Measurements from ENCODE around the gene CWC15. TPM values are rescaled to one million over a fixed set of nuclear protein-coding genes. Genes with fewer than 3 reads are reported as not detected.
A peak's percentile ranks its signal among the peaks of the same experiment; 100 is the strongest.
"Not testable (repeated sequence)": the region's sequence is repeated elsewhere in the genome, so short reads cannot be mapped to it uniquely, and the experiment has no call there.

Gene CWC15
- total RNA-seq = 10 to 100 TPM; 84.7 to 91.4 TPM

DNA sequence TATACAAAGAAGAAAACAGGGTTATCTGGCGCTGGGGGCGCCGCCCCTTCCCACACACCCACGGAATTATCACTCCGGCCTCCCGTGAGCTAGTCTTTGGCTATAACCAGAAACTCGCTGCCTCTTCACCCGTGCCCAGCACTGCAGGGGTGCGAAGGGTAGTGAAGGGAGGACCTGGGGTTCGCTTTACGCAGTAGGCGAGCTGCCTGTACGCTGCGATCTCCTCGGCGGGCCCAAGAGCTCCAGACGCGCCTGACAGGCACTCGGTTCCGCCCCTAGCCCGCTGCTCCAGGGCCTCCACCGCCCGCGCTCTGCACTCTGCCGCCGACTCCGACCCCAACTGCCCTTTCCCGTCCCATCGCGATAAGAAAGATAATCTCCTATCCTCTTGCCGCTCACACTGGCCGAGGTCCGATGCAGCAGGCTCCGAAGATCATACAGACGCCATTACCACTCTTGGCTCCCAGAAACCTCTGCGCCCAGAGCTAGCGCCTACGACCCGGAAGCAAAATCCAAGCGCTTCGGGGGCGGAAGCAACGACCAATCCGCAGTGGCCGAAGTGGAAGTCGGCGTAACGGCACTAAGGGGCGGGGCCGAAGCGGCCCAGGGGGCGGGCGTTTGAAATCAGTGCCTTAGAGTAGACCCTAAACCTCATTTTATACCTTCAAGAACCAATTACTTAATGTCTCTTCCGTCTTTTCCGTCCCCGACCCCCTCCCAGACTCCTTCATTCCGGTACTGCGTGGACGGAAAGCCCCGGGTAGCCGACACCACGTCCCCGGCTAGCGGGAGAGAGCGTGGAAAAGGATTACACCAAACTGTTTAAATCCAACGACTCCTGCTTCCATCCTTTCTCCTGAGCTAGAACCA is at the start of gene CWC15, which contains the start of gene KDM4D:
CWC15 (minus strand) TSS at position 458 of the 870 bp plus-strand sequence. CDS start 1,371 bp downstream, outside the sequence.
KDM4D (plus strand) TSS at position 611 of the 870 bp plus-strand sequence. CDS start 23,664 bp downstream, outside the sequence.
- peak within 1 kb of the TSS; percentile 96 for H3K27ac Mint-ChIP-seq
- no peaks in the 10 kb centered on the region for H3K9me3 Mint-ChIP-seq
- H3K27me3 Mint-ChIP-seq = no peaks in the 10 kb centered on the region
- peaks cover 21% of the 10 kb centered on the region for H3K36me3 Mint-ChIP-seq
- DNase-seq = peak; percentile 94
- peak within 1 kb of the TSS; percentile 100 for H3K4me3 Mint-ChIP-seq
- H3K4me1 Mint-ChIP-seq = peaks cover 25% of the 10 kb centered on the region

DNA sequence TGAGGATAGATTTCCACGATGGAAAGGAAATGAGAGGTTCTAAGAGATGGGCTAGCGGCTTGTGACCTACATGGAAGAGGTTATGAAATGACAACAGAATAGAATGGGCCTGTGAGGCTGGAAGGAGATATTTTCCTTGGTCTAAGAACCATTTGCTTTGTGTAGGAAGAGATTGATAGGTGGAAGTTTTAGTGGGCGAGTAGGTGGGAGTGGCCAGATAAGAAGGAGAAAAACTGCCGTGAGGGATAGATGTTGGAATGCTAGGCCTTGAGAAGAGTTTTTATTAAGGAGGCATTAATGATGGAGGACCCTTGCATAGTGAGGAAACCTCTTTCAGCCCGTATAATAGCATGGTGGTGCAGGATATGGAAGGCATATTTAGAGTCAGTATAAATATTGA is 48.1 kb upstream of the CWC15 start:
- not testable (repeated sequence) for H3K27ac Mint-ChIP-seq, H3K27me3 Mint-ChIP-seq, H3K9me3 Mint-ChIP-seq, DNase-seq, H3K4me3 Mint-ChIP-seq, H3K4me1 Mint-ChIP-seq, H3K36me3 Mint-ChIP-seq

GRCh38 chr11:95016139-95016538 is 42.8 kb upstream of the CWC15 start:
- no peaks in the 10 kb centered on the region for H3K36me3 Mint-ChIP-seq
- no peaks in the 10 kb centered on the region for H3K27me3 Mint-ChIP-seq
- no peaks in the 10 kb centered on the region for H3K9me3 Mint-ChIP-seq
- no peak overlapping the region for H3K27ac Mint-ChIP-seq
- no peaks in the 10 kb centered on the region for H3K4me1 Mint-ChIP-seq
- no peak for DNase-seq
- H3K4me3 Mint-ChIP-seq = no peak overlapping the region

DNA sequence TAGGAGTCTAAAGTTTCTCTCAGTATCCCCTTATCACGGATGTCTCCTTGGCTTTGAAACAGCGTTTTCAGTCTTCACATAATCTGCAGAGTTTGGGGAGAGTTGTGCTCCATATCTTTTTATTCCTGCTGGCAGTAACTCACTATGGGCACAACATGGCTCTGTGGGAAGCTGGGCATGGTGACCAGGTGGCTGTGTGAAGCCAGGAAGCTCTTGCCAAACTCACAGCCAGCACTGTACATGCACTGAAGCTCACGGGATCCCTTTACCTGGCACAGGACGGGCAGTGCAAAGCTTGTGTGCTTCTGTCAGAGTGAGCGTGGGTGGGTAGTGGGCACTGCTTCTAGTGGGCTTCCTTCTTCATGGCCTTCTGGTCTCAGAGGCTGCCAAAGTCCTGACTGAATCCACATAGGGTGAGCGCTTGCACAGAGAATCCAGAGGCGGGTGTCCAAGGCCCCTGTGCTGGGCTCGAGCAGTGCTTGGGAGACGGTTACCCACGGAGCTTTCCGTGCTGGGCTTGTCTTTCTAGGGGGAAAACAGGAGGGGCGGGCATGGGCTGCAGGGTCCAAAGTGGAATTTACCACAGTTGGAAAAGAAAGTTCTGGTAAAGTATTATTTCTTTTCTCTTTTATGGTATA is 40.9 kb upstream of the CWC15 start:
- DNase-seq = no peak
- peaks cover 4% of the 10 kb centered on the region for H3K27me3 Mint-ChIP-seq
- no peaks in the 10 kb centered on the region for H3K4me1 Mint-ChIP-seq
- no peaks in the 10 kb centered on the region for H3K36me3 Mint-ChIP-seq
- no peak overlapping the region for H3K4me3 Mint-ChIP-seq
- no peaks in the 10 kb centered on the region for H3K9me3 Mint-ChIP-seq
- H3K27ac Mint-ChIP-seq = no peak overlapping the region

DNA sequence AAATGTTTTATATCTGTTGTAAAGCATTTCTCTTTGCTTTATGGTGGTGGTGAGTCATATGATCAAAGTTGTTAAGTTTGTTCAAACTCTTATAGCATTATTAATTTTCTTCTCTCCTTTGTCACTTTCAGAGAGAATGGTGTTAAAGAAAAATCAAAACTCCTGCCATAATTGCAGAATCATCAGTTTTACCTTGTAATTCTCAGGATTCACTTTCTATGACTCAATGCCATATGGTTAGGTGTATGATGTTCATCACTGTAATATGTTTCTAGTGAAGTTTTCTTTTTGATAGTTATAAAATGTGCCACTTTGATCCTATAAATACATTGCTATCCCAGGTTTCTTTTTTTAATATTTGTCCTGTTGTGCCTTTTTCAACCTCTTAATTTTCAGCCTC is 38.0 kb upstream of the CWC15 start:
- no peak for DNase-seq
- Mint-ChIP-seq H3K4me1 (no peaks in the 10 kb centered on the region), H3K36me3 (no peaks in the 10 kb centered on the region), H3K27ac (no peak overlapping the region), H3K9me3 (peaks cover 1% of the 10 kb centered on the region), H3K4me3 (no peak overlapping the region), H3K27me3 (peaks cover 13% of the 10 kb centered on the region)

GRCh38 chr11:95005642-95006041 is 32.3 kb upstream of the CWC15 start:
- H3K27me3 Mint-ChIP-seq = peaks cover 18% of the 10 kb centered on the region
- no peaks in the 10 kb centered on the region for H3K36me3 Mint-ChIP-seq
- H3K27ac Mint-ChIP-seq = no peak overlapping the region
- H3K4me1 Mint-ChIP-seq = no peaks in the 10 kb centered on the region
- no peak overlapping the region for H3K4me3 Mint-ChIP-seq
- H3K9me3 Mint-ChIP-seq = peaks cover 1% of the 10 kb centered on the region
- DNase-seq = no peak

GRCh38 chr11:95003716-95004115 is 30.4 kb upstream of the CWC15 start:
- Mint-ChIP-seq H3K27ac (no peak overlapping the region), H3K9me3 (peaks cover 1% of the 10 kb centered on the region), H3K4me1 (no peaks in the 10 kb centered on the region), H3K36me3 (peaks cover 3% of the 10 kb centered on the region), H3K4me3 (no peak overlapping the region), H3K27me3 (peaks cover 13% of the 10 kb centered on the region)
- no peak for DNase-seq

DNA sequence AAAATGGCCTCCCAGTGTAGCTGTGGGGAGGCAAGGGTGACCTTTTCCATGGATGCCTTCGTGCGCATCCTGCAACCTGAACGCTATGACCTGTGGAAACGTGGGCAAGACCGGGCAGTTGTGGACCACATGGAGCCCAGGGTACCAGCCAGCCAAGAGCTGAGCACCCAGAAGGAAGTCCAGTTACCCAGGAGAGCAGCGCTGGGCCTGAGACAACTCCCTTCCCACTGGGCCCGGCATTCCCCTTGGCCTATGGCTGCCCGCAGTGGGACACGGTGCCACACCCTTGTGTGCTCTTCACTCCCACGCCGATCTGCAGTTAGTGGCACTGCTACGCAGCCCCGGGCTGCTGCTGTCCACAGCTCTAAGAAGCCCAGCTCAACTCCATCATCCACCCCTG is 24.9 kb upstream of the CWC15 start:
- Mint-ChIP-seq H3K4me1 (no peaks in the 10 kb centered on the region), H3K4me3 (no peak overlapping the region), H3K27me3 (no peaks in the 10 kb centered on the region), H3K36me3 (peaks cover 5% of the 10 kb centered on the region), H3K9me3 (no peaks in the 10 kb centered on the region), H3K27ac (no peak overlapping the region)
- no peak for DNase-seq

DNA sequence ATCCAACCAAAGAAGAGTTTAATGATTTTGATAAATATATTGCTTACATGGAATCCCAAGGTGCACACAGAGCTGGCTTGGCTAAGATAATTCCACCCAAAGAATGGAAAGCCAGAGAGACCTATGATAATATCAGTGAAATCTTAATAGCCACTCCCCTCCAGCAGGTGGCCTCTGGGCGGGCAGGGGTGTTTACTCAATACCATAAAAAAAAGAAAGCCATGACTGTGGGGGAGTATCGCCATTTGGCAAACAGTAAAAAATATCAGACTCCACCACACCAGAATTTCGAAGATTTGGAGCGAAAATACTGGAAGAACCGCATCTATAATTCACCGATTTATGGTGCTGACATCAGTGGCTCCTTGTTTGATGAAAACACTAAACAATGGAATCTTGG is 24.1 kb upstream of the CWC15 start:
- H3K4me3 Mint-ChIP-seq = no peak overlapping the region
- no peaks in the 10 kb centered on the region for H3K27me3 Mint-ChIP-seq
- H3K36me3 Mint-ChIP-seq = peaks cover 5% of the 10 kb centered on the region
- no peak overlapping the region for H3K27ac Mint-ChIP-seq
- DNase-seq = no peak
- H3K9me3 Mint-ChIP-seq = no peaks in the 10 kb centered on the region
- H3K4me1 Mint-ChIP-seq = no peaks in the 10 kb centered on the region

- H3K27me3 Mint-ChIP-seq = peaks cover 11% of the 10 kb centered on the region
- H3K4me3 Mint-ChIP-seq = no peak overlapping the region
- peaks cover 2% of the 10 kb centered on the region for H3K36me3 Mint-ChIP-seq
- H3K4me1 Mint-ChIP-seq = no peaks in the 10 kb centered on the region
- no peaks in the 10 kb centered on the region for H3K9me3 Mint-ChIP-seq
- H3K27ac Mint-ChIP-seq = no peak overlapping the region
- DNase-seq = no peak
These were observed 20.1 kb upstream of the CWC15 start for GRCh38 chr11:94993400-94993943.

- Mint-ChIP-seq H3K4me1 (no peaks in the 10 kb centered on the region), H3K27ac (no peak overlapping the region), H3K36me3 (no peaks in the 10 kb centered on the region), H3K9me3 (no peaks in the 10 kb centered on the region), H3K4me3 (no peak overlapping the region), H3K27me3 (peaks cover 23% of the 10 kb centered on the region)
- no peak for DNase-seq
These were observed 15.4 kb upstream of the CWC15 start for GRCh38 chr11:94988748-94989147.

- Mint-ChIP-seq H3K9me3 (no peaks in the 10 kb centered on the region), H3K4me3 (no peak overlapping the region), H3K4me1 (no peaks in the 10 kb centered on the region), H3K27me3 (peaks cover 23% of the 10 kb centered on the region), H3K27ac (no peak overlapping the region), H3K36me3 (no peaks in the 10 kb centered on the region)
- DNase-seq = no peak
These were observed 14.0 kb upstream of the CWC15 start for GRCh38 chr11:94987378-94987777.

DNA sequence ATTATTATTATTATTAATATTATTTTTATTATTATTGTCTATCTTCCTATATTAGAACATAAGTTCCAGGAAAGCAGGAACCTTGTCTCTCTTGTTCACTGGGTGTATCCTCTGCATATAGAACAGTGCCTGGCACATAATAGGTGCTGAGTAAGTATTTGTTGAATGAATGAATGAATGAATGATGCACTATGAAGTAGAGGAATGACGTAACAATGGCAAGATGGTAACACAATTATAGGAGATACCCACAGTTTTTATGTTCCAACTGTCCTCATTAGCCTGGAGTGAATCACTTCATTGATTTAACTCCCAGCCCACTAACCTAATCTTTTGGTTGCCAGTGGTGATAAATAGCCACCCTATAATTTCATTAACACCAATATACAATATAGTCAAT is 2.2 kb upstream of the CWC15 start:
- peak overlapping the region; percentile 15 for H3K4me3 Mint-ChIP-seq
- H3K27ac Mint-ChIP-seq = no peak overlapping the region
- peaks cover 10% of the 10 kb centered on the region for H3K36me3 Mint-ChIP-seq
- H3K27me3 Mint-ChIP-seq = no peaks in the 10 kb centered on the region
- H3K4me1 Mint-ChIP-seq = peaks cover 25% of the 10 kb centered on the region
- no peak for DNase-seq
- no peaks in the 10 kb centered on the region for H3K9me3 Mint-ChIP-seq

GRCh38 chr11:94974178-94974577 is 822 bp upstream of the CWC15 start:
- H3K9me3 Mint-ChIP-seq = no peaks in the 10 kb centered on the region
- peak overlapping the region; percentile 96 for H3K27ac Mint-ChIP-seq

DNA sequence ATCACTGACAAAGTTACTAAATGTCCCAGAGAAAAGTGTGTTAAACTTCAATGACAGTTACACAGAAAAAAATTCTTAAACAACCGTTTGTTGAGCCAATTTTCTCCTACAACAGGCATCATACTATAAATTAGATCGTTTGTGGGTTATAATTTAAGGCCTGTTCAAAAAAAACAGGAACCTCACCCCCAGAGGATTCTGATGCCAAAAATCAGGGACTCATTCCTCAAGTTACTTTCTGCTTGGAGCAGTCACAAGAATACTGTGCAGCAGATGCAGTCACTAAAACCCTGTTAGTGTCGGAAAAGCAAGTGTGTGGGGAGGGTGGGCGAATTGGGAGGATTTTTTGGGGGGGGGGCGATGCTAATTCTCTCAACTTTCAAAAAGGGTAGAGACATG is 657 bp downstream of the CWC15 start:
- Mint-ChIP-seq H3K27me3 (no peaks in the 10 kb centered on the region), H3K9me3 (no peaks in the 10 kb centered on the region), H3K36me3 (peaks cover 24% of the 10 kb centered on the region), H3K4me3 (peak overlapping the region; percentile 100), H3K4me1 (peaks cover 25% of the 10 kb centered on the region), H3K27ac (peak overlapping the region; percentile 34)
- no peak for DNase-seq

More at GRCh38 chr11:94974178-94974577, 822 bp upstream of the CWC15 start:
- DNase-seq = no peak
- H3K27me3 Mint-ChIP-seq = no peaks in the 10 kb centered on the region
- peaks cover 25% of the 10 kb centered on the region for H3K4me1 Mint-ChIP-seq
- H3K4me3 Mint-ChIP-seq = peak overlapping the region; percentile 100
- H3K36me3 Mint-ChIP-seq = peaks cover 14% of the 10 kb centered on the region
